ENCODE measurements around the gene BCO1. TPM values are rescaled to one million over a fixed set of nuclear protein-coding genes. Genes with fewer than 3 reads are reported as not detected.

BCO1 gene, protein sequence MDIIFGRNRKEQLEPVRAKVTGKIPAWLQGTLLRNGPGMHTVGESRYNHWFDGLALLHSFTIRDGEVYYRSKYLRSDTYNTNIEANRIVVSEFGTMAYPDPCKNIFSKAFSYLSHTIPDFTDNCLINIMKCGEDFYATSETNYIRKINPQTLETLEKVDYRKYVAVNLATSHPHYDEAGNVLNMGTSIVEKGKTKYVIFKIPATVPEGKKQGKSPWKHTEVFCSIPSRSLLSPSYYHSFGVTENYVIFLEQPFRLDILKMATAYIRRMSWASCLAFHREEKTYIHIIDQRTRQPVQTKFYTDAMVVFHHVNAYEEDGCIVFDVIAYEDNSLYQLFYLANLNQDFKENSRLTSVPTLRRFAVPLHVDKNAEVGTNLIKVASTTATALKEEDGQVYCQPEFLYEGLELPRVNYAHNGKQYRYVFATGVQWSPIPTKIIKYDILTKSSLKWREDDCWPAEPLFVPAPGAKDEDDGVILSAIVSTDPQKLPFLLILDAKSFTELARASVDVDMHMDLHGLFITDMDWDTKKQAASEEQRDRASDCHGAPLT
- not detected in 2 replicates for total RNA-seq (2022)
- Bru-seq, nascent RNA: not detected
- not detected for BruChase-seq, experiment 1, labeled RNA remaining after a 6-hour chase
- BruChase-seq, experiment 2, labeled RNA remaining after a 2-hour chase: not detected
- long read RNA-seq: 0 reads

DNA sequence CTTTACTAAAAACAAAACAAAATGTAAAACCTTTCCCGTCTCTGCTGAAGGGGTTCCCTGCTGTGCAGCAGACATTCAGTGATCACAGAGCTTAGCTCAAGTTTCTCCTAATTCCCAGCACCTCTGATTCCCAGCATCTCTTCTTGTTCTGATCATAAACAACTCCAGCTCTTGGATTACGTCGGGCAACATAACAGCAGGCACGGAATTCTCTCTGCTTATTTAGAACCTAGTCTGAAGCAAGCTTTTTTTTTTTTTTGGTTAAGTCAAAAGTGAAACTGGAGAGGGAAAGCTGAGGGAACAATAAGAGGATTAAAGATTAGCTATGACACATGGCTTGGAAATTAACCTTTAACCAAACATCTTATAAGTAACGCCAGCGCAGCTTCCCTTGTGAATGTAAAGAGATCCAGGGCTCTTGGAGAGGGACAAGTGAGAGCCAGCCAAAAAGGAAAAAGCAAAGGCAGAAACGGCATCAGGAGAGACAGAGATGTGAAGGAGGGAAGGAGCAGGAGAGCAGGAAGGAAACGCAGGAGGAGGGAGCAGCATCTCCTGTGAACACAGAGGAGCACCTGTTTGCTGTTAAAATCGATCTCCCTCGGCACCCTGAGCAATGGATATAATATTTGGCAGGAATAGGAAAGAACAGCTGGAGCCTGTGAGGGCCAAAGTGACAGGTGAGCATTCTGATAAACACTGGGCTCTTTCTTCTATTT, at the start of gene BCO1:
Gene BCO1 (plus strand): TSS at position 394 of the 716 bp plus-strand sequence. CDS start 220 bp downstream, at position 614.
- H3K4me1 Mint-ChIP-seq (ENCODE audit: insufficient read depth, unreplicated experiment): peaks cover 14% of the 10 kb centered on the region
- intact Hi-C loops (cut with micrococcal nuclease): no loop called here
- TF ChIP-seq CTCF (IDR thresholded peaks at IDR 0.05; ENCODE audit: unreplicated experiment): no peak
- H3K36me3 Mint-ChIP-seq (ENCODE audit: insufficient read depth, unreplicated experiment): no peaks in the 10 kb centered on the region
- no peaks in the 10 kb centered on the region for H3K27me3 Mint-ChIP-seq (ENCODE audit: insufficient read depth, unreplicated experiment)
- peak; percentile 25 for DNase-seq (ENCODE audit: unreplicated experiment)
- POLR2A ChIA-PET: interaction anchor here (0.7 to 1.5 kb wide), 8 partner anchors 9 to 642 kb away, joined by 3 to 7 read pairs (median 3); partner anchors contain the start of genes C16orf46 and GAN
- BruUV-seq (replicated peaks): no TSS peak
- peak within 1 kb of the TSS; percentile 67 for H3K4me3 Mint-ChIP-seq (ENCODE audit: unreplicated experiment)
- CTCF ChIA-PET: interaction anchor here (0.7 to 1.6 kb wide), 4 partner anchors 11 to 485 kb away, joined by 3 to 12 read pairs (median 4); no protein-coding TSS in a partner anchor
- no peaks in the 10 kb centered on the region for H3K9me3 Mint-ChIP-seq (ENCODE audit: unreplicated experiment)
- H3K27ac Mint-ChIP-seq (ENCODE audit: low read depth, unreplicated experiment): peak within 1 kb of the TSS; percentile 86

DNA sequence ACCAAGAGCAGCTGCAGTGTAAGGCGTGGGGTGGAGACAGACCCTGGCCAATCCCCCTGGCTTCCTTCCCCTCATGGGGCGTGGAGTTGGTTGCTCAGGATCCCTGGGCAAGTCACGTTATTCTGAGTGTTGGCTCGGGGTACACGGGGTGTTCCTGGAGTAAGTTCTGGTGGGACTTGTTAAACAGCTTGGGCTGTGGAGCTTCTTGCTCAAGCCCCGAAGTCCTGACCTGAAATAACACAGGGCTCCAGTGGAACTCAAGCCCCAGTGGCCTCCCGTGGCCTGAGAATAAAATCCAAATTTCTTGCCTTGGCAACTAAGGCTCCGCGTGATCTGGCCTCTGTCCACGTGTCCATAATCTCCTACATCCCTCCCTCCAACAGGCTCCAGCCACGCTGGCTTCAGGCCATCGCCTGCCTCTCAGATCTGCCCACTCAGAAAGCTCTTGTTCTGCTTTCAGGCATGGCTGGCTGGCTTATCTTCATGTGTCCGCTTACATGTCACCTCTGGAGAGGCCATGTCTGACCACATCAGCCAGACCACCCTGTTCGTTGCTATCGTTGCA, 49.3 kb upstream of the BCO1 start:
- no peaks in the 10 kb centered on the region for H3K4me1 Mint-ChIP-seq (ENCODE audit: insufficient read depth, unreplicated experiment)
- CTCF ChIA-PET: interaction anchor here (1.6 to 3.6 kb wide), 2 partner anchors 9 to 15 kb away, joined by 5 to 17 read pairs; no protein-coding TSS in a partner anchor
- H3K36me3 Mint-ChIP-seq (ENCODE audit: insufficient read depth, unreplicated experiment): no peaks in the 10 kb centered on the region
- no peak for TF ChIP-seq CTCF (IDR thresholded peaks at IDR 0.05; ENCODE audit: unreplicated experiment)
- no peaks in the 10 kb centered on the region for H3K27me3 Mint-ChIP-seq (ENCODE audit: insufficient read depth, unreplicated experiment)
- BruUV-seq (replicated peaks): no TSS peak
- no peak overlapping the region for H3K4me3 Mint-ChIP-seq (ENCODE audit: unreplicated experiment)
- intact Hi-C loops (cut with micrococcal nuclease): no loop called here
- H3K9me3 Mint-ChIP-seq (ENCODE audit: unreplicated experiment): no peaks in the 10 kb centered on the region
- H3K27ac Mint-ChIP-seq (ENCODE audit: low read depth, unreplicated experiment): no peak overlapping the region
- DNase-seq (ENCODE audit: unreplicated experiment): no peak
- POLR2A ChIA-PET: interaction anchor here (0.8 kb wide), 1 partner anchor 8 kb away, joined by 3 read pairs; no protein-coding TSS in a partner anchor

- DNase-seq (ENCODE audit: unreplicated experiment): no peak
- TF ChIP-seq CTCF (IDR thresholded peaks at IDR 0.05; ENCODE audit: unreplicated experiment): no peak
- BruUV-seq (replicated peaks): no TSS peak
- Mint-ChIP-seq H3K36me3 (ENCODE audit: insufficient read depth, unreplicated experiment) (no peaks in the 10 kb centered on the region), H3K4me3 (ENCODE audit: unreplicated experiment) (no peak overlapping the region), H3K27ac (ENCODE audit: low read depth, unreplicated experiment) (no peak overlapping the region), H3K27me3 (ENCODE audit: insufficient read depth, unreplicated experiment) (peaks cover 10% of the 10 kb centered on the region), H3K9me3 (ENCODE audit: unreplicated experiment) (no peaks in the 10 kb centered on the region), H3K4me1 (ENCODE audit: insufficient read depth, unreplicated experiment) (no peaks in the 10 kb centered on the region)
- POLR2A ChIA-PET: interaction anchor here (0.8 kb wide), 1 partner anchor 113 kb away, joined by 3 read pairs; no protein-coding TSS in a partner anchor
- CTCF ChIA-PET: interaction anchor here (1.0 to 3.6 kb wide), 3 partner anchors 9 to 147 kb away, joined by 3 to 17 read pairs (median 3); no protein-coding TSS in a partner anchor
- intact Hi-C loops (cut with micrococcal nuclease): loop anchor here (10.0 kb wide), 1 partner anchor 156 kb away; the partner anchor contains the start of gene ATMIN
Observed at GRCh38 chr16:81190667-81191066, 47.8 kb upstream of the BCO1 start.
